GM18951 (cell line): Measurements from ENCODE around the gene HIVEP2.

ENCODE experiments used
- POLR2A ChIP-seq: IDR thresholded peaks from 4 replicates; pipeline ENCODE4 v1.6.1; 2011; ENCODE audit warnings: mild to moderate bottlenecking; ENCODE audit not compliant: insufficient read length, insufficient read depth; ENCODE audit errors: extremely low read depth
- in situ Hi-C: fragments of 300-500 bp; cut with MboI; formaldehyde crosslinking; loops from one replicate; pipeline ENCODE4 v1.12.0; 2022; ENCODE audit warnings: low sequenced_read_pairs, mixed read lengths, inconsistent platforms; ENCODE audit not compliant: unreplicated experiment

The HIVEP2 gene

GRCh38 chr6:142906945-142907470 is 38.0 kb downstream of the HIVEP2 start:
- no peak for TF ChIP-seq POLR2A
- in situ Hi-C loops = no loop called here

- in situ Hi-C loops = no loop called here
- TF ChIP-seq POLR2A = no peak
Measured at GRCh38 chr6:142903812-142904211, 41.2 kb downstream of the HIVEP2 start.

- no peak for TF ChIP-seq POLR2A
- in situ Hi-C loops = no loop called here
Measured at GRCh38 chr6:142902636-142903053, 42.3 kb downstream of the HIVEP2 start.

GRCh38 chr6:142901611-142902010 is 43.4 kb downstream of the HIVEP2 start:
- in situ Hi-C loops = no loop called here
- TF ChIP-seq POLR2A = no peak

- no peak for TF ChIP-seq POLR2A
- in situ Hi-C loops = no loop called here
Measured at GRCh38 chr6:142900227-142900971, 44.6 kb downstream of the HIVEP2 start.

- TF ChIP-seq POLR2A = no peak
- in situ Hi-C loops = no loop called here
Measured at GRCh38 chr6:142898927-142899895, 45.8 kb downstream of the HIVEP2 start.

GRCh38 chr6:142897659-142898058 is 47.3 kb downstream of the HIVEP2 start:
- in situ Hi-C loops = no loop called here
- no peak for TF ChIP-seq POLR2A

- in situ Hi-C loops = no loop called here
- TF ChIP-seq POLR2A = no peak
Measured at GRCh38 chr6:142896732-142897131, 48.2 kb downstream of the HIVEP2 start.

GRCh38 chr6:142893088-142893487 is 51.9 kb downstream of the HIVEP2 start:
- no peak for TF ChIP-seq POLR2A

GRCh38 chr6:142892254-142893021 is 52.5 kb downstream of the HIVEP2 start:
- in situ Hi-C loops = no loop called here
- no peak for TF ChIP-seq POLR2A

More at GRCh38 chr6:142893088-142893487, 51.9 kb downstream of the HIVEP2 start:
- in situ Hi-C loops = no loop called here

- in situ Hi-C loops = no loop called here
- TF ChIP-seq POLR2A = no peak
Measured at GRCh38 chr6:142891454-142891853, 53.5 kb downstream of the HIVEP2 start.

- in situ Hi-C loops = no loop called here
Measured at GRCh38 chr6:142888456-142888855, 56.5 kb downstream of the HIVEP2 start.

GRCh38 chr6:142887517-142887916 is 57.5 kb downstream of the HIVEP2 start:
- TF ChIP-seq POLR2A = no peak
- in situ Hi-C loops = no loop called here

More at GRCh38 chr6:142888456-142888855, 56.5 kb downstream of the HIVEP2 start:
- TF ChIP-seq POLR2A = no peak
